ENCODE results near the gene HYCC1.

Gene HYCC1

DNA sequence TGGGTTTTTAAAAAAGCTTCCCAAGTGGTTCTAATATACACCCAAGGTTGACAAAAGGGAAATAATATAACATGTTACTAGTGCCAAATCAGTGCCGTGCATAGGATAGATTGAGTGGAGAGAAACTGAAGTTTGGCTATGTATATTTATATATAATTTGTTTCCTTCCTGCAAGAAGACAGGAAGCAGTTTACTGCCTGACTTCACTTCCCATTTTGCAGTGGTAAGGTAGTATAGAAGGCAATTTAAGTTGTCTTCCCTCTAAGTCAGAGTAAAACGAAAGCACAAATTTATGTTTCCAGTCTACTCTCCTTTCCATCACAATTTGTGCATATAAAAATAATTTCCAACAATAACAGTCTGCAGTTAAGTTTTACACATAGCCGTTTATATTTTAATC lies 3.4 kb upstream of the HYCC1 start:
- Histone ChIP-seq H3K36me3 (ENCODE audit: control insufficient read depth, insufficient read depth, low read length) (no peaks in the 10 kb centered on the region), H3K4me3 (replicated peaks; ENCODE audit: low read depth, low read length) (no peak overlapping the region), H3K27me3 (replicated peaks; ENCODE audit: control insufficient read depth, insufficient read depth, low read length) (no peaks in the 10 kb centered on the region)
- DNase-seq (ENCODE audit: extremely low read depth, insufficient read length), result peak; percentile 22
- no peak for TF ChIP-seq CTCF (IDR thresholded peaks at IDR 0.05; ENCODE audit: insufficient read depth, low read length, poor library complexity, severe bottlenecking)

DNA sequence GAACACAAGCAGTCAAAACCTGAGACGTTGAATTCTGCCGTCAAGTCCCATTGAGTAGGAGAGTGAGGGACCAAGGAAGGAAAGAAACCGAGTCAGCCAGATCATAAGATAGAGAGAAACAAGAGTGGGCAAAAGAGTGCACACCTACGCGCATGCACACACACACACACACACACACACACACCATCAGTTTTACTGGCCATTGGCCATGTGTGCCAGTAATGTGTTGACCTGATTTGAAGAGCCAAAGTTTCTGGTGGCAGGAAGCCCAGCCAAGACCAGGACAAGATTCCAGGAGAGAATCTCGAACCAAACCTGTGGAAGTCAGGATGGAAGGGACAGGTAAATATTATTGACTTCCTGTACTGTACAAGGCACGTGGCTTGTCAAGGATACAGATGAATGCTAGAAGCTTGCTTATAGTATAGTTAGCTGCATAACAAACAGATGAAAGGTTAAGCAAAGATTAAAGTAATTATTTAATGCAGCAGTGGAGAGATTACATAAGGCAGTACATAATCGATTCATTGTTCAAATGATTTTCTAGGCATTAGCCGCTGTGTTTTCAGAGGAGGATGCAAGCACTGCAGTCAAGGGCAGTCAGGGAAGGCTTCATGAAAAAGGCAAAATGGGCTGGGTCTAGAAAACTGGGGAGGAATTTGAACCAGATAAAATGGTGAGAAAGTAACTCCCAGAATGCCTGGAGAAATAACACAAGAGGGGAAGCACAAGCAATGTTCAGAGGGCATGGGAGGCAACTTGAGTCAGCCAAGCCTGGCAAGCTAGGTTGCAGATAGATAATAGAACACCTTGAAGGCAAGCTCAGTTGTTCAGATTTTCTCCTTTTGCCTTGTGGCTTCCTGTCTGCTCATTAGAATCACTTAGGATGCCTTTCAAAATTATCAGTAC lies 2.7 kb upstream of the HYCC1 start:
- H3K4me3 ChIP-seq (replicated peaks; ENCODE audit: low read depth, low read length), result no peak overlapping the region
- no peaks in the 10 kb centered on the region for H3K36me3 ChIP-seq (ENCODE audit: control insufficient read depth, insufficient read depth, low read length)
- no peak for TF ChIP-seq CTCF (IDR thresholded peaks at IDR 0.05; ENCODE audit: insufficient read depth, low read length, poor library complexity, severe bottlenecking)
- H3K27me3 ChIP-seq (replicated peaks; ENCODE audit: control insufficient read depth, insufficient read depth, low read length), result no peaks in the 10 kb centered on the region
- no peak for DNase-seq (ENCODE audit: extremely low read depth, insufficient read length)

DNA sequence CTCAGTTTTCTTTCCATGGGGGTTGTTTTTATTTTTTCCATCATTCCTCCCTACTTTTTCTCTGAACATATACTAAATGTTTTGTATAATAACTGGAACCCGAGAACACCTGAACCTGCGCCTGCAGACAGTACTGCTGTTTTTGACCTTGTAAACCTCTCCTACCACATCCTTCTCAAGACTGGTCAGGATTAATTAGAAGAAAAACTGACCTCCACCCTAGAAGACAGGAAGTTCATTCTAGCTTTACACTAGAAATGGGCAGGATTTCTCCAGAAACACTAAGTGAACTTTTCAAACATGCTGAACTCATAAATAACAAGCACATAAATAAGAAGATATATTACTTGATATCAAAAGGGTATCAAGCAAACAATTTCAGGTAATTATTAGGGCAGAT lies 751 bp upstream of the HYCC1 start:
- H3K36me3 ChIP-seq (ENCODE audit: control insufficient read depth, insufficient read depth, low read length), result no peaks in the 10 kb centered on the region
- DNase-seq (ENCODE audit: extremely low read depth, insufficient read length), result no peak
- no peak overlapping the region for H3K4me3 ChIP-seq (replicated peaks; ENCODE audit: low read depth, low read length)
- TF ChIP-seq CTCF (IDR thresholded peaks at IDR 0.05; ENCODE audit: insufficient read depth, low read length, poor library complexity, severe bottlenecking), result no peak
- H3K27me3 ChIP-seq (replicated peaks; ENCODE audit: control insufficient read depth, insufficient read depth, low read length), result no peaks in the 10 kb centered on the region

- no peaks in the 10 kb centered on the region for H3K36me3 ChIP-seq (ENCODE audit: control insufficient read depth, insufficient read depth, low read length)
- no peaks in the 10 kb centered on the region for H3K27me3 ChIP-seq (replicated peaks; ENCODE audit: control insufficient read depth, insufficient read depth, low read length)
- peak; percentile 41 for DNase-seq (ENCODE audit: extremely low read depth, insufficient read length)
- no peak for TF ChIP-seq CTCF (IDR thresholded peaks at IDR 0.05; ENCODE audit: insufficient read depth, low read length, poor library complexity, severe bottlenecking)
- peak overlapping the region; percentile 90 for H3K4me3 ChIP-seq (replicated peaks; ENCODE audit: low read depth, low read length)
Measured at GRCh38 chr7:23012908-23013714, 819 bp downstream of the HYCC1 start.

GRCh38 chr7:23012186-23012585 lies 1.7 kb downstream of the HYCC1 start:
- H3K36me3 ChIP-seq (ENCODE audit: control insufficient read depth, insufficient read depth, low read length), result no peaks in the 10 kb centered on the region
- H3K27me3 ChIP-seq (replicated peaks; ENCODE audit: control insufficient read depth, insufficient read depth, low read length), result no peaks in the 10 kb centered on the region
- no peak for DNase-seq (ENCODE audit: extremely low read depth, insufficient read length)
- H3K4me3 ChIP-seq (replicated peaks; ENCODE audit: low read depth, low read length), result peak overlapping the region; percentile 90
- TF ChIP-seq CTCF (IDR thresholded peaks at IDR 0.05; ENCODE audit: insufficient read depth, low read length, poor library complexity, severe bottlenecking), result no peak

Measured in GM06990 (cell line).